ENCODE results near the gene SGMS1.

- TF ChIP-seq CTCF (IDR thresholded peaks at IDR 0.05 in 8 of 11, conservative IDR thresholded peaks at IDR 0.05 in 3 of 11) (no peak), POLR2AphosphoS5 (IDR thresholded peaks at IDR 0.05) (no peak), POLR2A (IDR thresholded peaks at IDR 0.05) (no peak)
Measured at GRCh38 chr10:50563906-50564305, 59.9 kb downstream of the SGMS1 start.
